ENCODE results near the gene HAGH. TPM values are rescaled to one million over a fixed set of nuclear protein-coding genes. Genes with fewer than 3 reads are reported as not detected.

HAGH gene
- total RNA-seq, 1 donor = 32.9 TPM

DNA sequence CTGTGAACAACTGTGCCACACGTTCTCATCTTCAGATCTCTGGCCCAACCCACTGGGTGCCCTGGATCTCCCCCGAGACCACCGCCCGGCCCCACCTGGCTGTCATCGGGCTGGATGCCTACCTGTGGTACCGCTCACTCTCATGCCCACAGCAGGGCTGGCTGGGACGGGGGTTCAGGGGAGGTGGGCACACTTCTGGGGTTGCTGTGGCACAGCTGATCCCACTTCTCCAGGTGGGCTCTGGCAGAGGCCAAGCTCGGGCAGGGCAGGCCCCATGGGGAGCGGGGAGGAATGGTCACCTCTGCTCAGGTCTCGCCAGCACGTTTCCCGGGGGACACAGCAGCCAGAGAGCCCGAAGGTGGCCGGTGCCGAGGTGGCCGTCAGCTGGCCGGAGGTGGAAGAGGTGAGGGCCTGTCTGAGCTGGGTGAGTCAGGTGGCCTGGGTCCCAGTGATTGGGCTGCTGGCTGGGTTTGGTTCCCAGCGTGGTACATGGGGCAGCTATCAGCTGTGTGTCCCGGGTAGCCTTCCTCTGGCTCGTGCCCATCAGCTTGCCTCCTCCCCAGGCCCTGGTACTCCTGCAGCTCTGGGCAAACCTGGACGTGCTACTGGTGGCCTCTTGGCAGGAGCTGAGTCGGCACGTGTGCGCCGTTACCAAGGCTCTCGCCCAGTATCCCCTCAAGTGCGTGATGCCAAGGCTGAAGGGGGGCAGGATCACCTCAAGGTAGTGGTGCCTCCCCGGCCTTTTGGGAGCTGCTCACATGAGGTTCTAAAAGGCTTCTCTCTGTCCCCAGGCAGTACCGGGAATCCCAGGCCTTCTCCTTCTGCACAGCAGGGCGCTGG lies 51.4 kb downstream of the HAGH start:
- no peak overlapping the region for H3K4me3 ChIP-seq (ENCODE audit: insufficient read depth, low read length)
- peaks cover 43% of the 10 kb centered on the region for H3K79me2 ChIP-seq (ENCODE audit: insufficient read depth, low read length)
- no peaks in the 10 kb centered on the region for H3K9me3 ChIP-seq (ENCODE audit: low read depth, low read length)
- no peak overlapping the region for H3K27ac ChIP-seq (ENCODE audit: low read depth, low read length)
- no peak overlapping the region for H2AFZ ChIP-seq (ENCODE audit: low read length)
- H3K4me2 ChIP-seq (ENCODE audit: insufficient read depth, low read length) = peak overlapping the region; percentile 97
- peak; percentile 84 for DNase-seq (ENCODE audit: insufficient read length, low spot score, missing footprints)
- H3K4me1 ChIP-seq (ENCODE audit: insufficient read depth, low read length) = peaks cover 24% of the 10 kb centered on the region
- TF ChIP-seq CTCF (IDR thresholded peaks at IDR 0.05; ENCODE audit: extremely low read depth, low read depth, low read length) = no peak
- H3K27me3 ChIP-seq (ENCODE audit: insufficient read depth, low read length) = no peaks in the 10 kb centered on the region
- H3K36me3 ChIP-seq (ENCODE audit: insufficient read depth, low read length) = peaks cover 23% of the 10 kb centered on the region
- H4K20me1 ChIP-seq (ENCODE audit: insufficient read depth, low read length) = peaks cover 37% of the 10 kb centered on the region

GRCh38 chr16:1774448-1774780 lies 52.2 kb downstream of the HAGH start:
- no peak overlapping the region for H2AFZ ChIP-seq (ENCODE audit: low read length)
- peak overlapping the region; percentile 88 for H3K4me3 ChIP-seq (ENCODE audit: insufficient read depth, low read length)
- no peak for DNase-seq (ENCODE audit: insufficient read length, low spot score, missing footprints)
- no peaks in the 10 kb centered on the region for H3K9me3 ChIP-seq (ENCODE audit: low read depth, low read length)
- H3K4me2 ChIP-seq (ENCODE audit: insufficient read depth, low read length) = peak overlapping the region; percentile 97
- peaks cover 43% of the 10 kb centered on the region for H3K79me2 ChIP-seq (ENCODE audit: insufficient read depth, low read length)
- H4K20me1 ChIP-seq (ENCODE audit: insufficient read depth, low read length) = peaks cover 40% of the 10 kb centered on the region
- no peak overlapping the region for H3K27ac ChIP-seq (ENCODE audit: low read depth, low read length)
- H3K36me3 ChIP-seq (ENCODE audit: insufficient read depth, low read length) = peaks cover 23% of the 10 kb centered on the region
- TF ChIP-seq CTCF (IDR thresholded peaks at IDR 0.05; ENCODE audit: extremely low read depth, low read depth, low read length) = no peak
- no peaks in the 10 kb centered on the region for H3K27me3 ChIP-seq (ENCODE audit: insufficient read depth, low read length)
- H3K4me1 ChIP-seq (ENCODE audit: insufficient read depth, low read length) = peaks cover 27% of the 10 kb centered on the region

GRCh38 chr16:1773703-1774447 lies 52.8 kb downstream of the HAGH start:
- peaks cover 25% of the 10 kb centered on the region for H3K36me3 ChIP-seq (ENCODE audit: insufficient read depth, low read length)
- TF ChIP-seq CTCF (IDR thresholded peaks at IDR 0.05; ENCODE audit: extremely low read depth, low read depth, low read length) = no peak

More at GRCh38 chr16:1773703-1774447, 52.8 kb downstream of the HAGH start:
- H4K20me1 ChIP-seq (ENCODE audit: insufficient read depth, low read length) = peaks cover 36% of the 10 kb centered on the region
- H2AFZ ChIP-seq (ENCODE audit: low read length) = peak overlapping the region; percentile 47
- DNase-seq (ENCODE audit: insufficient read length, low spot score, missing footprints) = peak; percentile 97
- no peaks in the 10 kb centered on the region for H3K27me3 ChIP-seq (ENCODE audit: insufficient read depth, low read length)
- no peaks in the 10 kb centered on the region for H3K9me3 ChIP-seq (ENCODE audit: low read depth, low read length)
- peaks cover 27% of the 10 kb centered on the region for H3K4me1 ChIP-seq (ENCODE audit: insufficient read depth, low read length)
- H3K79me2 ChIP-seq (ENCODE audit: insufficient read depth, low read length) = peaks cover 43% of the 10 kb centered on the region
- H3K4me2 ChIP-seq (ENCODE audit: insufficient read depth, low read length) = peak overlapping the region; percentile 97
- H3K27ac ChIP-seq (ENCODE audit: low read depth, low read length) = peak overlapping the region; percentile 65
- peak overlapping the region; percentile 88 for H3K4me3 ChIP-seq (ENCODE audit: insufficient read depth, low read length)

All from osteoblast (primary cell).